Aorta (tissue), 5 donors: ENCODE data around the gene AFF3. TPM values are rescaled to one million over a fixed set of nuclear protein-coding genes. Genes with fewer than 3 reads are reported as not detected.
A peak's percentile ranks its signal among the peaks of the same experiment; 100 is the strongest.

Experiments used
- ATAC-seq: fragments of 200-7000 bp; cut with Tn5 transposase; one replicate; pipeline ENCODE4 v1.9.1; 2022; ENCODE audit warnings: moderate library complexity; ENCODE audit not compliant: low FRiP score
- DNase-seq, 2 donors: peaks; one replicate each; pipeline ENCODE4 v3.0.0-alpha.2; 2020
- H3K27ac ChIP-seq, 2 donors: one replicate each; pipeline ENCODE4 v1.5.1; 2013; ENCODE audit warnings: low read length in 2 of 2, mild to moderate bottlenecking in 2 of 2, moderate library complexity in 2 of 2, control low read depth in 1 of 2, inconsistent platforms in 1 of 2, low read depth in 1 of 2
- H3K27me3 ChIP-seq, 2 donors: one replicate each; pipeline ENCODE4 v1.6.1; 2013; ENCODE audit warnings: control low read depth in 1 of 2, low read length in 1 of 2, mild to moderate bottlenecking in 1 of 2, moderate library complexity in 1 of 2; ENCODE audit not compliant: insufficient read depth in 2 of 2, control insufficient read depth in 1 of 2
- H3K36me3 ChIP-seq, 2 donors: one replicate each; pipeline ENCODE4 v1.6.1; 2013; ENCODE audit warnings: control low read depth in 1 of 2, low read length in 1 of 2, mild to moderate bottlenecking in 1 of 2; ENCODE audit not compliant: insufficient read depth in 2 of 2, control insufficient read depth in 1 of 2
- H3K4me1 ChIP-seq, 2 donors: one replicate each; pipeline ENCODE4 v1.6.1; 2013; ENCODE audit warnings: low read length in 2 of 2, control low read depth in 1 of 2, mild to moderate bottlenecking in 1 of 2, moderate library complexity in 1 of 2; ENCODE audit not compliant: insufficient read depth in 2 of 2, control insufficient read depth in 1 of 2
- H3K4me3 ChIP-seq, 2 donors: one replicate each; pipeline ENCODE4 v1.5.1; 2013; ENCODE audit warnings: low read length in 2 of 2, control low read depth in 1 of 2, mild to moderate bottlenecking in 1 of 2
- H3K9me3 ChIP-seq: one replicate; pipeline ENCODE4 v1.6.1; 2013; ENCODE audit warnings: mild to moderate bottlenecking, low read length; ENCODE audit not compliant: control insufficient read depth
- WGBS, 2 donors: extraction: QIAGEN DNeasy Blood & Tissue Kit; methylation state at CpG; one replicate each; pipeline ENCODE4 v1.1.7; 2013; 5-methylcytosine and 5-hydroxymethylcytosine counted together
- intact Hi-C, 2 donors: fragments of 100-400 bp; cut with DNase I; formaldehyde crosslinking; loops; one replicate each; pipeline versions ENCODE4 v1.14.2 to v1.15.0; 2022
- polyA plus RNA-seq, 2 donors: library from polyadenylated mRNA; stranded (reverse); fragments of 200-250 nt; gene quantifications; one replicate each; pipeline ENCODE4 v1.2.3, GENCODE V29; 2013
- total RNA-seq, 2 donors: library from RNA; stranded (reverse); fragmentation: NEBNext Ultra II Directional; extraction: Animal tissue kit (Norgen Biotek cat#: 25700); gene quantifications; one replicate each; pipeline ENCODE4 v1.2.1, GENCODE V29; 2021
- donor health status: healthy with polysubstance abuse.
- donor health status: Bipolar disorder and iron deficiency.
- donor health status: DM: no; HTN: no; CAD: no.
- donor health status: DM: no; HTN: no; CAD: no.
- donor health status: DM: yes; HTN: yes; CAD: no.

Gene AFF3
- total and polyA plus RNA-seq, 4 donors = 0.25 to 15.7 (median 5.5) TPM

DNA sequence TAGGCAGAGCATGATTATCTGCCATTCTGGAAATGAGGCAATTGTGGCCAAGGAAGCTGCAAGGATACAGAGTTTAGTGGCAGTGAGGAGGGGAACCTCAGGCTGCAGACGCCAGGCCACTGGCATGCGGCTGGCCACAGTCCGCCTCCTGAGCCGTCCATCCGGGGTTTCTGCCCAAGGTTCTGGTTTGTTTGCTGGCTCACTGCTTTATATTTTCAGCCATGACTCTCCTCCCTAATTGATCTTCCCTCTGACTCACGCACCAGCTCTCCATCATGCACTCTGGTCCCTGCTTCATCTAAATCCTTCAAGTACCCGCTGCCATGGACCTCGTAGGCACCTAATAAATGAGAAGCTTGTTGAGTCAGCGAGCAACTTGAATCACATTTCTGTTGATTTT is 544.8 kb downstream of the AFF3 start:
- 78 to 81% methylated on average over 9 of the region's 9 CpGs for WGBS, 2 donors
- no peaks in the 10 kb centered on the region for H3K27me3 ChIP-seq
- H3K4me3 ChIP-seq = no peak overlapping the region
- DNase-seq = no peak
- ATAC-seq = no peak
- H3K4me1 ChIP-seq = no peaks in the 10 kb centered on the region
- no peaks in the 10 kb centered on the region for H3K36me3 ChIP-seq
- intact Hi-C loops = no loop called here
- H3K27ac ChIP-seq = no peak overlapping the region
- H3K9me3 ChIP-seq = no peaks in the 10 kb centered on the region

GRCh38 chr2:99595373-99595772 is 547.0 kb downstream of the AFF3 start:
- 95 to 96% methylated on average over 3 of the region's 3 CpGs for WGBS, 2 donors
- intact Hi-C loops = no loop called here
- Histone ChIP-seq H3K27ac (no peak overlapping the region), H3K9me3 (no peaks in the 10 kb centered on the region), H3K4me1 (no peaks in the 10 kb centered on the region), H3K27me3 (no peaks in the 10 kb centered on the region), H3K36me3 (no peaks in the 10 kb centered on the region), H3K4me3 (no peak overlapping the region)
- no peak for DNase-seq
- ATAC-seq = no peak

GRCh38 chr2:99593692-99594427 is 548.5 kb downstream of the AFF3 start:
- WGBS, 2 donors = 80 to 90% methylated on average over 44 to 54 of the region's 54 CpGs
- H3K27ac ChIP-seq = no peak overlapping the region
- ATAC-seq = no peak

DNA sequence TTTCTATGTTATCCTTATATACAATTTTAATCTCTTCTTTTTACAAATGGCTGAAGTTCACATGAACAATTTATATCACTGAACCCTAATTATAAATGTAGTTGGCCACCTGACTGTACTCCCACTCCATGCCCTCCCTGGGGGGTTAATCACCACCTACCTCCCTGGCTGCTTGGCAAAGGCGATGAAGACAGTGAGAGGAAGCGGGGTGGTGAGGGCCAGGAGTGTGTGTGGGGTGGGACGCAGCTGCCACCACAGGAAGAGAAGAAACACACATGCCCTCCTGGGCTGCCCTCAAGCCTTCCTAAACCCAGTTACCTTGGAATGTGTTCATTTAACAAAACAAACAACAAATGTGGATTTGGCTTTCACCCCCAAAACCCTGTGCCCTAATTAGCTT is 565.6 kb downstream of the AFF3 start:
- intact Hi-C loops = no loop called here
- 95 to 100% methylated on average over 3 of the region's 3 CpGs for WGBS, 2 donors
- no peaks in the 10 kb centered on the region for H3K27me3 ChIP-seq
- no peaks in the 10 kb centered on the region for H3K36me3 ChIP-seq
- DNase-seq (no peak), ATAC-seq (no peak)
- H3K9me3 ChIP-seq = no peaks in the 10 kb centered on the region
- no peak overlapping the region for H3K27ac ChIP-seq
- peaks cover 0 to 2% of the 10 kb centered on the region in 2 donors for H3K4me1 ChIP-seq
- no peak overlapping the region for H3K4me3 ChIP-seq

More at GRCh38 chr2:99593692-99594427, 548.5 kb downstream of the AFF3 start:
- no peaks in the 10 kb centered on the region for H3K36me3 ChIP-seq
- H3K9me3 ChIP-seq = no peaks in the 10 kb centered on the region
- intact Hi-C loops = no loop called here
- H3K27me3 ChIP-seq = no peaks in the 10 kb centered on the region
- H3K4me3 ChIP-seq = no peak overlapping the region
- H3K4me1 ChIP-seq = no peaks in the 10 kb centered on the region
- no peak for DNase-seq

DNA sequence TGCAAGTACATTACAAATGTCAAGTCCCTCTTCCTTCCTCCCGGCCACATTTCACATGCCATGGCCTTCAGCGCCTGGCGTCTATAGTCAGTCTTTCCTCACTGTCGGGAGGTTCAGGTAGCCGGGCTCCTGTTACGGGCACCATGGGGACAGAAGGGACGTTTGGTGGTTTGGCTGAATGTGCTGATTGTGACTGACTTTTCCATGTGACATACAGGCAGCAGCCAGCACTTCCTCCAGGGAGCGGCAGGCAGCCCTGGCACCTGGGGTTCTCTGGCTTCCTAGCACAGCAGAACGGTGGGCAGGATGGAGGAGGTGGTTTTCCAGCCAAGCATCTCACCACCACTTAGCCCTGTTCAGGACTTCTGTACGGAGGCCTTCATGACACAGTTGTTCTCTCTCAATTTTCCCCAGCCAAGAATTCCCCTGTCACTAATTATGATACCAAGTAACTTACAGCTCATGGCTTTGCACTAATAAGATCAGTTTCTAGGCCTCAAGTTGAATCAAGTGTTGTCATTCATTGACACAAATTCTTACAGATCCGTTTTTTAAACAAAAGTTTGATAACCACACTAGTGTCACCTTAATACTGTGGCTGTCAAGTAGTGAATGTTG is 568.6 kb downstream of the AFF3 start:
- intact Hi-C loops = no loop called here
- 79 to 82% methylated on average over 11 of the region's 11 CpGs for WGBS, 2 donors

GRCh38 chr2:99572373-99573164 is 569.8 kb downstream of the AFF3 start:
- no peaks in the 10 kb centered on the region for H3K9me3 ChIP-seq
- peaks cover 0 to 2% of the 10 kb centered on the region in 2 donors for H3K4me1 ChIP-seq
- H3K4me3 ChIP-seq = no peak overlapping the region
- 13 to 17% methylated on average over 13 of the region's 13 CpGs for WGBS, 2 donors
- no peaks in the 10 kb centered on the region for H3K27me3 ChIP-seq
- intact Hi-C loops = no loop called here
- DNase-seq = no peak
- no peak overlapping the region for H3K27ac ChIP-seq
- H3K36me3 ChIP-seq = no peaks in the 10 kb centered on the region
- peak; percentile 56 for ATAC-seq

More for the DNA sequence above, 568.6 kb downstream of the AFF3 start:
- no peak for DNase-seq
- no peak for ATAC-seq
- no peak overlapping the region for H3K4me3 ChIP-seq
- no peaks in the 10 kb centered on the region for H3K27me3 ChIP-seq
- H3K9me3 ChIP-seq = no peaks in the 10 kb centered on the region
- no peak overlapping the region for H3K27ac ChIP-seq
- no peaks in the 10 kb centered on the region for H3K36me3 ChIP-seq
- peaks cover 0 to 2% of the 10 kb centered on the region in 2 donors for H3K4me1 ChIP-seq

- 2 to 3% methylated on average over 2 of the region's 2 CpGs for WGBS, 2 donors
- Histone ChIP-seq H3K27me3 (no peaks in the 10 kb centered on the region), H3K9me3 (no peaks in the 10 kb centered on the region), H3K4me1 (peaks cover 0 to 2% of the 10 kb centered on the region in 2 donors), H3K4me3 (no peak overlapping the region), H3K36me3 (no peaks in the 10 kb centered on the region), H3K27ac (no peak overlapping the region)
- ATAC-seq = no peak
- intact Hi-C loops = no loop called here
- no peak for DNase-seq
These were observed 570.4 kb downstream of the AFF3 start for GRCh38 chr2:99571954-99572353.

GRCh38 chr2:99571533-99571932 is 570.9 kb downstream of the AFF3 start:
- Histone ChIP-seq H3K27me3 (no peaks in the 10 kb centered on the region), H3K4me1 (peaks cover 0 to 2% of the 10 kb centered on the region in 2 donors), H3K27ac (no peak overlapping the region), H3K9me3 (no peaks in the 10 kb centered on the region), H3K4me3 (no peak overlapping the region), H3K36me3 (no peaks in the 10 kb centered on the region)
- ATAC-seq (no peak), DNase-seq (no peak)
- WGBS, 2 donors = 77 to 79% methylated on average over 4 of the region's 4 CpGs
- intact Hi-C loops = no loop called here
